ENCODE data around the gene HNRNPA3.
"Not testable (repeated sequence)": the region's sequence is repeated elsewhere in the genome, so short reads cannot be mapped to it uniquely, and the experiment has no call there.

The HNRNPA3 gene

GRCh38 chr2:177212106-177212890 is at the start of gene HNRNPA3:
HNRNPA3 (plus strand) TSS chr2:177212794; CDS start chr2:177212800, 6 bp downstream.
- DNase-seq (ENCODE audit: low read depth in 2 of 2) = peak; percentile 99

GRCh38 chr2:177164131-177164530 is 48.5 kb upstream of the HNRNPA3 start:
- DNase-seq (ENCODE audit: low read depth in 2 of 2) = no peak

DNA sequence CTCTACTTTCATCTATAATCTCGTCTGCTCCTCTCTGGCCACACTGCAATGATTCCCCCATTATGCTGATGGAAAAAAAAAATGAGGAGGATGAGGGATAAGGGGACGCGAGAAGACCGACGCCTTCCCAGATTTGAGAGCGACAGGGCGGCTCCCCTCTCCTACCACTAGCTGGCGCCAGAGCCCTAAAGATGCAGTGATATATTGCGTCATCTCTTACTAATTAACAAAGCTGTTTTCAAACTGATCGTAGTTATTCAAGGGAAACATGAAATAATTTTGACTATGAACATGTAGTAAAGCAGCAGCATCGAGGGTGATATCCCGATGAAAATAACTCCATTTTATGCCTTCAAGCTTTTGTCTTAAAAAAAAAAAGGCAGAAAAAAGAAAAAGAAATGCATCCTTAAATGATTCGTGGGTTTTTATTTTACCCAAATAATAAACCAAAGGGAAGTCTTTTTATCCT is 48.0 kb upstream of the HNRNPA3 start:
- peak; percentile 63 to 64 for DNase-seq (ENCODE audit: low read depth in 2 of 2)

- DNase-seq (ENCODE audit: low read depth in 2 of 2) = no peak
Measured at GRCh38 chr2:177165061-177165583, 47.5 kb upstream of the HNRNPA3 start.

GRCh38 chr2:177165721-177166711 is 46.6 kb upstream of the HNRNPA3 start:
- no peak for DNase-seq (ENCODE audit: low read depth in 2 of 2)

DNA sequence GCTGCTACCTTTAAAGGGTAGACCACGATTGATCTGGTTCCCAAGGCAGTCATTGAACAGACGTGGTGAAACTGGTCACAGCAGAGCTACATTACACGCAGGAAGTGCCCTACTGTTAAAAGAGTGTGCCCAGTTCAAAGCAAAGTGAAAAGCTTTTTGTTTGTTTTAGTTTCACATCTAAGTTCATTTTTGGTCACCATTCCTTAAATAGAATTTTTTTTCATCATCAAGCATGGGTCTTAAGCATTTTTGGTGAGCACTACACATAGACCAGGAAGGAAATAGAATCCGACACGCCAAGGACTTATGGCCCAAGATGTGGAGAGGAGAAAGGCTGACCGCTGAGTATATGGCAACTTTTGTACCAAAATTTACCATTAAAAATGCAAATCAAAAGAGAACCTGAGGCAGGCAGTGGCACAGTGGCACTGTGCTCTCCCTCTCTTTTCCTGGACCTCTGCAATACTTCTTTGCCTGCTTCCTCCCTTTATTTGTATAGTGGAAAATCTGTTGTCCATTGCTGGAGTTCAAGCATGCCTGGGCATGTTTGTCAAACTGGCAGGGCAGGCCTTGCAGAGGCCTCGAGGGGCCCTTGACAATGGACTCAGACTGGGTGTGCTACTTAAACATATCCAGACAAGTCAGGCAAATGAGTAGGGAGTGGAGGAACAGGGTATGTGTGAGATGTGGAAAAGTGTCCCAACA is 42.6 kb upstream of the HNRNPA3 start:
- no peak for DNase-seq (ENCODE audit: low read depth in 2 of 2)

- no peak for DNase-seq (ENCODE audit: low read depth in 2 of 2)
Measured at GRCh38 chr2:177171418-177171865, 41.2 kb upstream of the HNRNPA3 start.

DNA sequence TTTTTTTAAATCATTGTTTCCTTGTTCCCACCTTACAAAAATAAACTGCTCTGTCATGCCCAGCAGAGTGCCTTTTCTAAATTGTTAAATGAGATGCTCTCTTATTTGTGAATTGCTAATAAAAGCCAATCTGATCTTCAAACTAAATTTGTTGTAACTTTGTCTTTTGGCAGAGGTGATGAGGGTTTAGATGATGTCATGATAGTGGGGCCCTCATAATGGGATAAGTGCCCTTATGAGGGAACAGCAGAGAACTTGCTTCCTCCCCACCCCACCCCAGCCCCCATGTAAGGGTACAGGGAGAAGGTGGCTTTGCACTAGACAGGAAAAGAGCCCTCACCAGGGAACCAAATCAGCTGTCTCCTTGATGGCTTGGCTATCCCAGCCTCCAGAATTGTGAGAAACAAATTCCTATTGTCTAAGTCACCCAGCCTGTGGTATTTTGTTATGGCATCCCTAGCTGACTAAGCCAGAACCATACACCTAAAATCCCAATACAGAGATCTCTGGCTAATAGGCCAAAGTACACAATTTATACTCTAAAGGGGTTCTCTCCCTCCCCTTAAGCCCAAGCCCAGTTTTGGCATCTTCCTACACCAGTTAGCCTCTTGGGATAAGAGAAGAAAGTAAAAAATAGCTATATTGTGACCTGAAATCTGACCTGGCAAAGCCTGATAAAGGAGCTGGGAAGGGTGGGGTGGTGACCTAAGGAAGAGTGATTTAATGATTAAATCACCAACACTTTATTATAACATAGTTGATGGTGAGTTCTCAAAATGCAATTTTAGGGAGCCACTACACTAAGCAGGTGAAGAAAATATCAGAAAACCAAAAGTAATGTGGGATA is 40.3 kb upstream of the HNRNPA3 start:
- DNase-seq (ENCODE audit: low read depth in 2 of 2) = no peak

GRCh38 chr2:177174486-177174885 is 38.1 kb upstream of the HNRNPA3 start:
- no peak for DNase-seq (ENCODE audit: low read depth in 2 of 2)

GRCh38 chr2:177175917-177176668 is 36.5 kb upstream of the HNRNPA3 start:
- DNase-seq (ENCODE audit: low read depth in 2 of 2) = no peak

DNA sequence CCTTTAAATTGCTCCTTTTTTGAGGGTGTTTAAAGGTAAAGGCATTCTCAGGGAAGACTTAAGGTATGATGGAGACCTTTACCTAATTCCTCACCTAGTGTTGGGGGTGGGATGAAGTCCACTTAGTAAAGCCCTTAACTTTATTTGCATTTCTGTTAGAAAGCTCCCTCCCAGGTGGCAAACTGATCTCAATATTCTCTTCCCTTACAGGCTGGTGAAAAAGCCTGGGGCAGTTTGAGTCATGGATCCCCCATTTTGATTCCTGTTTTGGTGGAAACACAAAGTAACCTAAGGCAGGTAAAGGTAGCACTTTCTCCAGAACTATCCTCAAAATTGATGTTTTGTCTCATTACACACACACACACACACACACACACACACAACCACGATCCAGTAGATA is 33.8 kb upstream of the HNRNPA3 start:
- no peak for DNase-seq (ENCODE audit: low read depth in 2 of 2)

- DNase-seq (ENCODE audit: low read depth in 2 of 2) = no peak
Measured at GRCh38 chr2:177179227-177179626, 33.4 kb upstream of the HNRNPA3 start.

- not testable (repeated sequence) for DNase-seq (ENCODE audit: low read depth in 2 of 2)
Measured at GRCh38 chr2:177179671-177180070, 32.9 kb upstream of the HNRNPA3 start.

GRCh38 chr2:177180269-177181000 is 32.2 kb upstream of the HNRNPA3 start:
- no peak for DNase-seq (ENCODE audit: low read depth in 2 of 2)

- DNase-seq (ENCODE audit: low read depth in 2 of 2) = no peak
Measured at GRCh38 chr2:177183860-177184259, 28.7 kb upstream of the HNRNPA3 start.

DNA sequence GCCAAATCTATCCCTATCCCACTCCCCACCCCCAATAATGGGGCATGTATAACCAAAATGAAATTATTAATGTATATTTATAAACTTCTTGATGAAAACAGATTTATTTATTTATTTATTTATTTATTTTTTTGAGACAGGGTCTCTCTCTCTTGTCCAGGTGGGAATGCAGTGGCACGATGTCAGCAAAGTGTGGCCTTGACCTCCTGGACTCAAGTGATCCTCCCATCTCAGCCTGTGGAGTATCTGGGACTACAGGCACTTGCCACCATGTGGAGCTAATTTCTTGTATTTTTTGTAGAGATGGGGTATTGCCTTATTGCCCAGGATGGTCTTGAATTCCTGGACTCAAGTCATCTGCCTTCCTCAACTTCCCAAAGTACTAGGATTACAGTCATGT is 28.0 kb upstream of the HNRNPA3 start:
- DNase-seq (ENCODE audit: low read depth in 2 of 2) = no peak

- DNase-seq (ENCODE audit: low read depth in 2 of 2) = not testable (repeated sequence)
Measured at GRCh38 chr2:177186038-177186437, 26.6 kb upstream of the HNRNPA3 start.

DNA sequence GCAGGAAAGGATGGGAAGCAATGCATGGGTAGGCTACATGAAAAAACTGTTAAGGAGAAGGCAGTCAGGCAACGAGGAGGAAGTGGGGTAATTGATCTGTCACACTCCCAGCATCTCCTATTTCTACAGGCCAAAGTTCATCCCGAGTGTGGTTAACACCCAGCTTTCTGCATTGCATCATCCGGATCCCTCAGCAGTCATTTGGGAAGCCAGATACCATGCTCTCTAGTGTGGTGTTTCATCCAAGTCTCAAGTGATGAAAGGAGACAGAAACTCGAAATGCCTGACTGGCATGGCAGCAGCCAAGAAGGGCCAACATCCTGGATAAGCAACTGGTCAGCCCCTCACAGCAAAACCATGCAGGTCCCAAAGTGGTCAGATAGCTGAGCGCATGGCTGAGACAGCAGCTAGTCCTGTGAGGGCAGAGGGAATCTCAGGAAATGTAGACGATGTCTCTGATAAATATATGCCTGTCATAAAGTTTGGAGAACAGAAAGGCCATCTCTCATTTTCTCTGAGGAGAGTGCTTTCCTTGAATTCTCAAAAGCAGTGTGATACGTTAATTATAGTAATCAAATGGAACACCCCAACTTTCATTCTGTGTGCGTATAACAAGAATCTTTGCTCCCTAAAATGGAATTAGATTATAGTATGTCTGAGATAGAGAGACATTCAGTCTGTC is 24.8 kb upstream of the HNRNPA3 start:
- no peak for DNase-seq (ENCODE audit: low read depth in 2 of 2)
